LNCAP (cell line): ENCODE measurements around the gene COL13A1.

Experiments
- TF ChIP-seq, protein P1 (sequence below): fragments of 450-650 bp; IDR thresholded peaks from 2 replicates; pipeline ENCODE4 v1.5.1; 2017; ENCODE audit warnings: mild to moderate bottlenecking

Gene COL13A1

GRCh38 chr10:69943292-69943820 lies 141.7 kb downstream of the COL13A1 start:
- TF ChIP-seq, protein P1, sequence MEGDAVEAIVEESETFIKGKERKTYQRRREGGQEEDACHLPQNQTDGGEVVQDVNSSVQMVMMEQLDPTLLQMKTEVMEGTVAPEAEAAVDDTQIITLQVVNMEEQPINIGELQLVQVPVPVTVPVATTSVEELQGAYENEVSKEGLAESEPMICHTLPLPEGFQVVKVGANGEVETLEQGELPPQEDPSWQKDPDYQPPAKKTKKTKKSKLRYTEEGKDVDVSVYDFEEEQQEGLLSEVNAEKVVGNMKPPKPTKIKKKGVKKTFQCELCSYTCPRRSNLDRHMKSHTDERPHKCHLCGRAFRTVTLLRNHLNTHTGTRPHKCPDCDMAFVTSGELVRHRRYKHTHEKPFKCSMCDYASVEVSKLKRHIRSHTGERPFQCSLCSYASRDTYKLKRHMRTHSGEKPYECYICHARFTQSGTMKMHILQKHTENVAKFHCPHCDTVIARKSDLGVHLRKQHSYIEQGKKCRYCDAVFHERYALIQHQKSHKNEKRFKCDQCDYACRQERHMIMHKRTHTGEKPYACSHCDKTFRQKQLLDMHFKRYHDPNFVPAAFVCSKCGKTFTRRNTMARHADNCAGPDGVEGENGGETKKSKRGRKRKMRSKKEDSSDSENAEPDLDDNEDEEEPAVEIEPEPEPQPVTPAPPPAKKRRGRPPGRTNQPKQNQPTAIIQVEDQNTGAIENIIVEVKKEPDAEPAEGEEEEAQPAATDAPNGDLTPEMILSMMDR: no peak

- TF ChIP-seq, protein P1: no peak
Measured at GRCh38 chr10:69944761-69945160, 143.1 kb downstream of the COL13A1 start.

DNA sequence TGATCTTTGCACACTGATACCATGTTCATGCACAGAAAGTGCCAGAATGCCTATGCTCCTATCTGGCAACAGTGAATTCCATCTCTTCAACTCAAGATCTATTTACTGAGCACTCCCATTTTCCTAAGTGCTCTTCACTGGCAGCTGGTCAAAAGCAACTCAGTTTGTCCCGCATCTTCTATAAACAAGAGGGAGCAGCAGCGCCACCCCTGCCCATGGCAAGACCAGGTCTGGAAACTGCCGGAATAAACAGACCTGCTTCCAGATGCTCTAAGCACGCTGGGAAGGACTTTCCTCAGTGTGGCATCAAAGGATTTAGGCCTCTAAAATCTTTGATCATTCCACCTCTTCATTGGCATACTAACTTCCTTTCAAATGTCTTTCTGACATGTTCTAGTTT lies 146.6 kb downstream of the COL13A1 start:
- TF ChIP-seq, protein P1: peak; percentile 28; the same call in 1 of the 2 replicates

GRCh38 chr10:69949770-69950169 lies 148.1 kb downstream of the COL13A1 start:
- TF ChIP-seq, protein P1: no peak

DNA sequence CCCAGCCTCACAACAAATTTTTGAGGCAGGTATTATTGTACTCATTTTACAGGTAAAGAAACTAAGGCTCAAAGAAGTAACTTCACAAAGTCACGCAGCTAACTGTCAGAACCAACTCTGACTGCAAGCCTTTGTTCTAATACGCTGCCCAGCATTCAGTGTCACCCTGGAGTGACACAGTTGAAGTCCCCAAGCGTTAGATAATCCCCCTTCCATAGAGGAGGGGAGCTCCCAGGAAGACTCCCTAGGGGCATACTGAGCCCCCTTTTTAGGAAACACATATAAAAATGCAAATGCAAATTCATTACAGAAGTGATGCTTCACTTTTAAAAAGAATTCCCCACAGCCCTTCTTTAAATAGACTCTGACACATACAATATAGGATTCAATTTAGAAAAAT lies 150.0 kb downstream of the COL13A1 start:
- TF ChIP-seq, protein P1: no peak

DNA sequence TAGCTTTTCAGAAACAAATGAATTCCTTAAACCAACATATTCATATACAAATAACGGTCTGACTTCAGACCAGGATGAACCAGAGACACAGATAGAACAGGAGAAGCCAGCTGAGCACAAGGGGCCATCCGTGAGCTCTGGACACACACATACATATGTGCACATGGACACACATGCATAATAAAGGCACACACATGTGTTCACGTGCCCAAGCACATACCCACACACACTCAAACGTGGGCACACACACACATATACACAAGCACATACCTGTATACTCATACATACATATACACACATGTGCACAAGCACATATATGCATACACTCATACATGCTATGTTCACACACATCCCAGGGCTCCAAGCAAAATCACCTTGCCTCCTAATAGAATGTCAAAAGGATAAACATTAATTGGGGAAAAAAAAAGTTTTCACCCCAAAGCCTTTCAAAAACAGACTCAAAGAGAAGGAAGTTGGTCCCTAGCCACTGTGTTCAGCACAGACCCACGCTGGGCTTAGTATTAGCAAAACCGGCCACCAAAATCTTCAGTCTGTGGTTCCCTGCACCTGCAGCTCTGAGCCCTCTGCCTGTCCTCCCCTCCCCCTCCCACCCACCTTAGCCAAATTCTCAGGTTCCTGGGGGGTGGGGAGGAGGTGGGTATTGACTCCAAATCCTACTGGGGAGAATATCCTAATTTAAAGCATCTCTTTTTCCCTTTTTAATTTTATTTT lies 150.5 kb downstream of the COL13A1 start:
- TF ChIP-seq, protein P1: no peak

DNA sequence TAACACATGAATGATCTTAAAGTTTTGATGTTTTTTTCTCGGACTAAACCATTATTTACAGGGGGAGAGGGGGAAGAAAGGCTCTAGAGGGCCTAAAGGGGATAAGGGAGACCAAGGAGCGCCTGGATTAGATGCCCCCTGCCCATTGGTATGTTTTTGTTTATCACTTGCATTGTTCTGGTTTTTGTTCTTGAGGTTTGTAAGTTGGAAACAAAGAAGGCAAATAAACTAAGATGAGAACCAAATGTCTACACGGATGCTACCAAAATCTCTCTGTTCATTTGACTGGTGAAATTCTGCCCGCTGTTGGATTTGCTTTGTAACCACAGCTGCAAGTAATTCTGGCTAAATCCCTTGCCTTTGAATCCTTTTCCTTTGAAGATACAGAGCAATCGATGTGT lies 151.1 kb downstream of the COL13A1 start:
- TF ChIP-seq, protein P1: no peak
